Panc1 (cell line): ENCODE results near the gene OR4E2.

Experiments used
- POLR2AphosphoS5 ChIP-seq: IDR thresholded peaks from 2 replicates; pipeline ENCODE4 v1.6.1; 2012; ENCODE audit warnings: mild to moderate bottlenecking, low read depth, low read length, moderate library complexity
- TF ChIP-seq, protein P1 (sequence below): fragments of 450-650 bp; IDR thresholded peaks from 2 replicates; pipeline ENCODE4 v1.5.1; 2017; ENCODE audit warnings: mild to moderate bottlenecking

GRCh38 chr14:21703357-21704326 is 50.0 kb downstream of the OR4E2 start:
- TF ChIP-seq POLR2AphosphoS5, result no peak
- TF ChIP-seq, protein P1, sequence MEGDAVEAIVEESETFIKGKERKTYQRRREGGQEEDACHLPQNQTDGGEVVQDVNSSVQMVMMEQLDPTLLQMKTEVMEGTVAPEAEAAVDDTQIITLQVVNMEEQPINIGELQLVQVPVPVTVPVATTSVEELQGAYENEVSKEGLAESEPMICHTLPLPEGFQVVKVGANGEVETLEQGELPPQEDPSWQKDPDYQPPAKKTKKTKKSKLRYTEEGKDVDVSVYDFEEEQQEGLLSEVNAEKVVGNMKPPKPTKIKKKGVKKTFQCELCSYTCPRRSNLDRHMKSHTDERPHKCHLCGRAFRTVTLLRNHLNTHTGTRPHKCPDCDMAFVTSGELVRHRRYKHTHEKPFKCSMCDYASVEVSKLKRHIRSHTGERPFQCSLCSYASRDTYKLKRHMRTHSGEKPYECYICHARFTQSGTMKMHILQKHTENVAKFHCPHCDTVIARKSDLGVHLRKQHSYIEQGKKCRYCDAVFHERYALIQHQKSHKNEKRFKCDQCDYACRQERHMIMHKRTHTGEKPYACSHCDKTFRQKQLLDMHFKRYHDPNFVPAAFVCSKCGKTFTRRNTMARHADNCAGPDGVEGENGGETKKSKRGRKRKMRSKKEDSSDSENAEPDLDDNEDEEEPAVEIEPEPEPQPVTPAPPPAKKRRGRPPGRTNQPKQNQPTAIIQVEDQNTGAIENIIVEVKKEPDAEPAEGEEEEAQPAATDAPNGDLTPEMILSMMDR, result no peak
